ENCODE data around the gene BANK1.

DNA sequence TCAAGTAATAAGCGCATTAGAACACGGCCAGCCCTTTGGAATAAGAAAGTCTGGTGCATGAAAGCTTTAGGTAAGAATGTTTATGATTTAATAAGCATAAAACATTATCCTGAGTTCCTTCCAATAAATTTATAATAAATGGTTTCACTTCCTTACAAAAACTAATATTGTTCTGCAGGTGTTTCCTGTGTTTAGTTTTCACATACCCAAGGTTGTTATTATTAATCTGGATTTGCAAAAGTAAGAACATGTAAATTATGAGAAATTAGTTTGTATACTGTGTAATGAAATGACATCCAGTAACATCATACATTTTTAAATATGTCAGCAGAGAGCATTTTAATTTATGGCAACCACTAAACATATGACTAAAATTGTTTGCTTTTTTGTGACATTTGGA, 72.1 kb downstream of the BANK1 start:
- no peak for TF ChIP-seq POLR2A (IDR thresholded peaks at IDR 0.05; ENCODE audit: low read length)
- TF ChIP-seq GATA1 (IDR thresholded peaks at IDR 0.05; ENCODE audit: low read depth, low read length) = no peak
